Embryonic facial prominence (tissue), 1 donor: ENCODE data around the gene PARP15.
"Not testable (repeated sequence)": the region's sequence is repeated elsewhere in the genome, so short reads cannot be mapped to it uniquely, and the experiment has no call there.

Experiments
- DNase-seq: peaks from one replicate; pipeline ENCODE4 v3.0.0-alpha.2; 2016; ENCODE audit errors: extremely low spot score

Gene PARP15

GRCh38 chr3:122618614-122619013, 41.2 kb downstream of the PARP15 start:
- DNase-seq = no peak

- DNase-seq = no peak
Measured at GRCh38 chr3:122619040-122619439, 41.6 kb downstream of the PARP15 start.

- DNase-seq = no peak
Measured at GRCh38 chr3:122620399-122620798, 42.9 kb downstream of the PARP15 start.

GRCh38 chr3:122621112-122621511, 43.7 kb downstream of the PARP15 start:
- DNase-seq = no peak

GRCh38 chr3:122623031-122623829, 45.8 kb downstream of the PARP15 start:
- no peak for DNase-seq

GRCh38 chr3:122626515-122627180, 49.2 kb downstream of the PARP15 start:
- DNase-seq = no peak

- DNase-seq = no peak
Measured at GRCh38 chr3:122627301-122627700, 49.9 kb downstream of the PARP15 start.

- DNase-seq = no peak
Measured at GRCh38 chr3:122628567-122628966, 51.1 kb downstream of the PARP15 start.

- no peak for DNase-seq
Measured at GRCh38 chr3:122629763-122630162, 52.3 kb downstream of the PARP15 start.

GRCh38 chr3:122635789-122636188, 58.3 kb downstream of the PARP15 start:
- no peak for DNase-seq

GRCh38 chr3:122636697-122637096, 59.2 kb downstream of the PARP15 start:
- no peak for DNase-seq

- no peak for DNase-seq
Measured at GRCh38 chr3:122640437-122640999, 63.1 kb downstream of the PARP15 start.

- DNase-seq = no peak
Measured at GRCh38 chr3:122642935-122643334, 65.5 kb downstream of the PARP15 start.

GRCh38 chr3:122646146-122646988, 68.9 kb downstream of the PARP15 start:
- DNase-seq = no peak

GRCh38 chr3:122651233-122651907, 73.9 kb downstream of the PARP15 start:
- DNase-seq = not testable (repeated sequence)

- not testable (repeated sequence) for DNase-seq
Measured at GRCh38 chr3:122651962-122652361, 74.5 kb downstream of the PARP15 start.

- DNase-seq = not testable (repeated sequence)
Measured at GRCh38 chr3:122658336-122658735, 80.9 kb downstream of the PARP15 start.

- no peak for DNase-seq
Measured at GRCh38 chr3:122660297-122660974, 83.0 kb downstream of the PARP15 start.

GRCh38 chr3:122661633-122662032, 84.2 kb downstream of the PARP15 start:
- no peak for DNase-seq

GRCh38 chr3:122662505-122662904, 85.1 kb downstream of the PARP15 start:
- no peak for DNase-seq
